GM23338 (cell line): ENCODE results near the gene ARHGAP32.

ENCODE experiments used
- EZH2 ChIP-seq: fragments of 200-600 bp; sonication (generic); IDR thresholded peaks from one replicate; pipeline ENCODE4 v1.8.0; 2017; ENCODE audit warnings: antibody characterized with exemption, mild to moderate bottlenecking, low read depth; ENCODE audit not compliant: unreplicated experiment
- EZH2phosphoT487 ChIP-seq: fragments of 200-600 bp; sonication (generic); IDR thresholded peaks from one replicate; pipeline ENCODE4 v1.8.1; 2018; ENCODE audit warnings: antibody characterized with exemption; ENCODE audit not compliant: unreplicated experiment
- TF ChIP-seq, protein P1 (sequence below), 2 experiments: fragments of 200-600 bp in 1 of 2; sonication (generic) in 1 of 2; conservative IDR thresholded peaks; 2 replicates each; pipeline versions ENCODE4 v1.5.1 to v1.6.1; 2016 to 2017; ENCODE audit warnings: antibody characterized with exemption in 2 of 2, low read depth in 2 of 2, mild to moderate bottlenecking in 2 of 2, moderate library complexity in 1 of 2

GRCh38 chr11:128967578-128967977 is 224.5 kb downstream of the ARHGAP32 start:
- TF ChIP-seq EZH2phosphoT487 = no peak
- TF ChIP-seq, protein P1, sequence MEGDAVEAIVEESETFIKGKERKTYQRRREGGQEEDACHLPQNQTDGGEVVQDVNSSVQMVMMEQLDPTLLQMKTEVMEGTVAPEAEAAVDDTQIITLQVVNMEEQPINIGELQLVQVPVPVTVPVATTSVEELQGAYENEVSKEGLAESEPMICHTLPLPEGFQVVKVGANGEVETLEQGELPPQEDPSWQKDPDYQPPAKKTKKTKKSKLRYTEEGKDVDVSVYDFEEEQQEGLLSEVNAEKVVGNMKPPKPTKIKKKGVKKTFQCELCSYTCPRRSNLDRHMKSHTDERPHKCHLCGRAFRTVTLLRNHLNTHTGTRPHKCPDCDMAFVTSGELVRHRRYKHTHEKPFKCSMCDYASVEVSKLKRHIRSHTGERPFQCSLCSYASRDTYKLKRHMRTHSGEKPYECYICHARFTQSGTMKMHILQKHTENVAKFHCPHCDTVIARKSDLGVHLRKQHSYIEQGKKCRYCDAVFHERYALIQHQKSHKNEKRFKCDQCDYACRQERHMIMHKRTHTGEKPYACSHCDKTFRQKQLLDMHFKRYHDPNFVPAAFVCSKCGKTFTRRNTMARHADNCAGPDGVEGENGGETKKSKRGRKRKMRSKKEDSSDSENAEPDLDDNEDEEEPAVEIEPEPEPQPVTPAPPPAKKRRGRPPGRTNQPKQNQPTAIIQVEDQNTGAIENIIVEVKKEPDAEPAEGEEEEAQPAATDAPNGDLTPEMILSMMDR (conservative IDR thresholded peaks at IDR 0.05; ENCODE audit: low read depth in 2 of 2) = no peak
- TF ChIP-seq EZH2 = no peak
